ENCODE measurements around the gene DOK3.

DNA sequence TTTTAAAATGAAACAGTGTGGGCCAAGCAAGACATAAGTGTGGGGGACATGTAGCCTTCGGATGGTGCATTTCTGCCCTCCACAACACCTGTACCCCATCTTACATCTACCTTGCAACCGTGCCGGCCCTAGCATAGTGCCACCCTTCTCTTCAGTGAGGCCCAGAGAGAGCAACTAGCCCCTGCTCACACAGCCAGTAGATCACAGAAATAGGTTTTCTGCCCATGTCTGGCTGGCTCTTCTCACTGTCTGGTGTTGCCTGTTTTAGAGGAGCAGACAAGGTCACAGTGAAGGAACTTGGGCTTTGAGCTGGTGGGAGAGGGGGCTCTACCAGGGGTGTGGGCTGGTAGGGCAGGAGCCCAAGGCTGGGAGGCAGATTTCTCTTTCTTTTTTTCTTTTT lies 23.4 kb downstream of the DOK3 start:
- TF ChIP-seq TAF1 (IDR thresholded peaks at IDR 0.05; ENCODE audit: borderline replicate concordance, insufficient read depth, low read length) (no peak), POLR2AphosphoS5 (IDR thresholded peaks at IDR 0.05; ENCODE audit: low read depth, low read length) (no peak), SIN3A (IDR thresholded peaks at IDR 0.05; ENCODE audit: borderline replicate concordance, insufficient read depth, low read length) (no peak), FOXP2 (optimal IDR thresholded peaks at IDR 0.05; ENCODE audit: borderline replicate concordance, extremely low read depth, extremely low read length, insufficient read depth) (no peak)
- TF ChIP-seq, protein P1, sequence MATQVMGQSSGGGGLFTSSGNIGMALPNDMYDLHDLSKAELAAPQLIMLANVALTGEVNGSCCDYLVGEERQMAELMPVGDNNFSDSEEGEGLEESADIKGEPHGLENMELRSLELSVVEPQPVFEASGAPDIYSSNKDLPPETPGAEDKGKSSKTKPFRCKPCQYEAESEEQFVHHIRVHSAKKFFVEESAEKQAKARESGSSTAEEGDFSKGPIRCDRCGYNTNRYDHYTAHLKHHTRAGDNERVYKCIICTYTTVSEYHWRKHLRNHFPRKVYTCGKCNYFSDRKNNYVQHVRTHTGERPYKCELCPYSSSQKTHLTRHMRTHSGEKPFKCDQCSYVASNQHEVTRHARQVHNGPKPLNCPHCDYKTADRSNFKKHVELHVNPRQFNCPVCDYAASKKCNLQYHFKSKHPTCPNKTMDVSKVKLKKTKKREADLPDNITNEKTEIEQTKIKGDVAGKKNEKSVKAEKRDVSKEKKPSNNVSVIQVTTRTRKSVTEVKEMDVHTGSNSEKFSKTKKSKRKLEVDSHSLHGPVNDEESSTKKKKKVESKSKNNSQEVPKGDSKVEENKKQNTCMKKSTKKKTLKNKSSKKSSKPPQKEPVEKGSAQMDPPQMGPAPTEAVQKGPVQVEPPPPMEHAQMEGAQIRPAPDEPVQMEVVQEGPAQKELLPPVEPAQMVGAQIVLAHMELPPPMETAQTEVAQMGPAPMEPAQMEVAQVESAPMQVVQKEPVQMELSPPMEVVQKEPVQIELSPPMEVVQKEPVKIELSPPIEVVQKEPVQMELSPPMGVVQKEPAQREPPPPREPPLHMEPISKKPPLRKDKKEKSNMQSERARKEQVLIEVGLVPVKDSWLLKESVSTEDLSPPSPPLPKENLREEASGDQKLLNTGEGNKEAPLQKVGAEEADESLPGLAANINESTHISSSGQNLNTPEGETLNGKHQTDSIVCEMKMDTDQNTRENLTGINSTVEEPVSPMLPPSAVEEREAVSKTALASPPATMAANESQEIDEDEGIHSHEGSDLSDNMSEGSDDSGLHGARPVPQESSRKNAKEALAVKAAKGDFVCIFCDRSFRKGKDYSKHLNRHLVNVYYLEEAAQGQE (IDR thresholded peaks at IDR 0.05; ENCODE audit: insufficient read depth in 1 of 2, low read depth in 2 of 2, low read length in 2 of 2) = no peak

Measured in PFSK-1 (cell line).